ENCODE data around the gene NR2F2.

The NR2F2 gene

GRCh38 chr15:96381463-96381862 lies 51.0 kb downstream of the NR2F2 start:
- TF ChIP-seq, protein P1, sequence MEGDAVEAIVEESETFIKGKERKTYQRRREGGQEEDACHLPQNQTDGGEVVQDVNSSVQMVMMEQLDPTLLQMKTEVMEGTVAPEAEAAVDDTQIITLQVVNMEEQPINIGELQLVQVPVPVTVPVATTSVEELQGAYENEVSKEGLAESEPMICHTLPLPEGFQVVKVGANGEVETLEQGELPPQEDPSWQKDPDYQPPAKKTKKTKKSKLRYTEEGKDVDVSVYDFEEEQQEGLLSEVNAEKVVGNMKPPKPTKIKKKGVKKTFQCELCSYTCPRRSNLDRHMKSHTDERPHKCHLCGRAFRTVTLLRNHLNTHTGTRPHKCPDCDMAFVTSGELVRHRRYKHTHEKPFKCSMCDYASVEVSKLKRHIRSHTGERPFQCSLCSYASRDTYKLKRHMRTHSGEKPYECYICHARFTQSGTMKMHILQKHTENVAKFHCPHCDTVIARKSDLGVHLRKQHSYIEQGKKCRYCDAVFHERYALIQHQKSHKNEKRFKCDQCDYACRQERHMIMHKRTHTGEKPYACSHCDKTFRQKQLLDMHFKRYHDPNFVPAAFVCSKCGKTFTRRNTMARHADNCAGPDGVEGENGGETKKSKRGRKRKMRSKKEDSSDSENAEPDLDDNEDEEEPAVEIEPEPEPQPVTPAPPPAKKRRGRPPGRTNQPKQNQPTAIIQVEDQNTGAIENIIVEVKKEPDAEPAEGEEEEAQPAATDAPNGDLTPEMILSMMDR (IDR thresholded peaks at IDR 0.05; ENCODE audit: low read length, missing control alignments): no peak
- no peak for DNase-seq (ENCODE audit: low read depth)
- no peak overlapping the region for H3K4me3 ChIP-seq (replicated peaks; ENCODE audit: low read depth, low read length)

DNA sequence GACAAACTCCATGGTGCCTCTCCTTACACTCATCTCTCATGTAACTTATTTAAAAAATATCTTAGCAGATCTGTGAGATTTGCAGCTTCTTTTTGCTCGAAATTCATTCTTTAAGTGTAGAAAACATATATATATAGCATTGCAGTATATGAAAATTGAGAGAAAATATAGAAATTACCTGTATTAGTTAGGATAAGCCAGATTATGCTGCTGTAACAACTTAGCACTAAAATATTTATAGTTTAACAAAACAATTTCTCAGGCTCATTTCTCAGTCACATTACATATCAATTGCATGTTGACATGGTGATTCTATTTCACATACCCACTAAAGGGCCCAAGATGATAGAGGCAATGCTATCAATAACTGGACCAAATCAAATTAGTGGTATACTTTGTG lies 54.7 kb downstream of the NR2F2 start:
- no peak overlapping the region for H3K4me3 ChIP-seq (replicated peaks; ENCODE audit: low read depth, low read length)
- no peak for DNase-seq (ENCODE audit: low read depth)
- TF ChIP-seq, protein P1 (IDR thresholded peaks at IDR 0.05; ENCODE audit: low read length, missing control alignments): no peak

- H3K4me3 ChIP-seq (replicated peaks; ENCODE audit: low read depth, low read length): no peak overlapping the region
- TF ChIP-seq, protein P1 (IDR thresholded peaks at IDR 0.05; ENCODE audit: low read length, missing control alignments): no peak
- no peak for DNase-seq (ENCODE audit: low read depth)
These were observed 58.2 kb downstream of the NR2F2 start for GRCh38 chr15:96388673-96389072.
